Measurements from ENCODE around the gene CMIP. TPM values are rescaled to one million over a fixed set of nuclear protein-coding genes. Genes with fewer than 3 reads are reported as not detected.

CMIP gene
- total RNA-seq, 1 donor from 2014 or later = 27.8 TPM

DNA sequence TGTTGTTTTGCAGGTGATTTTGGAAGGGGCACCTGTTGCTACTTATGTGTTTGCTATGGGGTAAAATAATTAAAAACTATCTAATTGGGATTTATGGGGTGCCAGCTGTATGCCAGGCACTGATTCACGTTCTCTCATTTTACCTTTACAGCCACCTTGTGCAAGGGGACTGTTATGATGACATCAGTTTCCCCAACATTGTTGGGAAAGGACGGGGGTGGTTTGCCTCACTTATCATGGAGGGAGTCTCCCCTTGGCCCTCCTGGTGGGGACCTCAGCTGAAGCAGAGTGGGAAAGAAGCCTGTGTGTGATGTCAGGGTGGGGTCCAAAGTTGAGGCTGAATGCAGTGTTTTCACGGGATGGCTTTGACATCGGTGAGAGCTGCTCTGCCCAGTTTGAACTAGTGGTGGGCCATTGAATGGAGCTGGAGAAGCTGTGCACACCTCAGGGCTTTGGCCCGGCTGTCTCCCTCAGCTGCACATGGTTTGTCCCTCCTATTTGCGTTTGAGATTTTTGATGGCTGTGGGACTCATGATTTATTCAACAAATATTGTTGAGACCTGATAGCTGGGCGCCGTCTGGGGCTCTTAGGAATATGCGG is 36.1 kb downstream of the CMIP start:
- no peak for DNase-seq

DNA sequence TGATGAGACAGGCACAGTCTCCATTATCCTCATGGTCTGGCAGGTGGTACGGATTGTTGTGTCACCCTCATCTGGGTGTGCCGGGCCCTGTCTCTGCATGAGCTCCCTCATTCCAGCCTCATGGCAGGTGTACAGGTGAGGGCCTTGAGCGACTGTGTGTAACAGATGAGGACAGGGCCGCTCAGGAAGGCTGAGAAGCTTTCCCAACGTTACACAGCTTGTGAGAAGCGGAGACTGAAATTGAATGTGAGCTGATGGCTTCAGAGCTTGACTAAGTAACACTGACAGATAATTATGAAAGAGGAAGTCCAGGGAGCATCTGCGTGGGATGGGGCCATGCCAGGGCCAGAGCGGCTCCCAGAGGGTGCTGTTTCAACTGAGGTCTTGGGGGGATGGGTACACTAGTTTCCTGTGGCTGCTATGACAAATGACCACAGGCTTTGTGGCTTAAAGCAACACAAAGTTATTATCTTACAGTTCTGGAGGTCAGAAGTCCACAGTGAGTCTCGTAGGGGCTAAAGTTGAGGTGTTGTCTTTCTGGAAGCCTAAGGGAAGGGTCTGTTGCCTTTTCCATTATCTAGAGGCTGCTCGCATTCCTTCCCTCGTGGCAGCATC is 36.7 kb downstream of the CMIP start:
- DNase-seq = no peak

DNA sequence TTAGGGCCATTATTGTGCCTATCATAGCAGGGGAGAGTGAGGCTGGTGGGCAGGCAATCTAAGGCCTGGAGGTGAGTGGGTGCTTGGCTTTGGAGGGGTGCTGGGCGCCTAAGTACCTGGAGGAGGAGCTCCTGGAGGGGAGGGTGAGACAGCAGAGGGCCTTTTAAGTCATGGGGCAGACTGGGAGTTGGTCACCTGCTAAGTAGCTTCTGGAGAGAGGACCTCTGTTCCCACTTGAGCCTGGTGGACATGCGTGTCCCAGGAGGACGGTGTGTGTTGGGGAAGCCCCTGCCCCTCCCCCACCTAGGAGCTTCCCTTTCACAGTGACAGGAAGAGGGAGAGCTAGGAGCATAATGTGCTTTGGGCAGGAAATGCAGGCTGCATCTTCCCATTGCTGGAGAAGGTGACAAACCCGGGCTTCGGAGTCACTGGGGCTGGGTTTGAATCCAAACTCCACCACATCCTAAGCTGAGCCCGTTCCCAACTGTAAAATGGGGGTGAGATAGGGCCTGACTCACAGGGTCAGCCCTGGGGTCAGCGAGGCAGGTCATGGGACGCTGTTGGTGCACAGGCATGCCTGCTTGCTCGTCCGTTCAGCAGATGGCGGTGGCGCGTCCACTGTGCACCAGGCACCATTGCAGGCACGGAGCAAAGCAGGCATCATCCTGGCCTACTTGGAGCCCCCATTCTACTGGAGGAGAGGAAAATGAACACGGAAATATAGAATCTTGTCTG is 37.9 kb downstream of the CMIP start:
- DNase-seq = no peak

DNA sequence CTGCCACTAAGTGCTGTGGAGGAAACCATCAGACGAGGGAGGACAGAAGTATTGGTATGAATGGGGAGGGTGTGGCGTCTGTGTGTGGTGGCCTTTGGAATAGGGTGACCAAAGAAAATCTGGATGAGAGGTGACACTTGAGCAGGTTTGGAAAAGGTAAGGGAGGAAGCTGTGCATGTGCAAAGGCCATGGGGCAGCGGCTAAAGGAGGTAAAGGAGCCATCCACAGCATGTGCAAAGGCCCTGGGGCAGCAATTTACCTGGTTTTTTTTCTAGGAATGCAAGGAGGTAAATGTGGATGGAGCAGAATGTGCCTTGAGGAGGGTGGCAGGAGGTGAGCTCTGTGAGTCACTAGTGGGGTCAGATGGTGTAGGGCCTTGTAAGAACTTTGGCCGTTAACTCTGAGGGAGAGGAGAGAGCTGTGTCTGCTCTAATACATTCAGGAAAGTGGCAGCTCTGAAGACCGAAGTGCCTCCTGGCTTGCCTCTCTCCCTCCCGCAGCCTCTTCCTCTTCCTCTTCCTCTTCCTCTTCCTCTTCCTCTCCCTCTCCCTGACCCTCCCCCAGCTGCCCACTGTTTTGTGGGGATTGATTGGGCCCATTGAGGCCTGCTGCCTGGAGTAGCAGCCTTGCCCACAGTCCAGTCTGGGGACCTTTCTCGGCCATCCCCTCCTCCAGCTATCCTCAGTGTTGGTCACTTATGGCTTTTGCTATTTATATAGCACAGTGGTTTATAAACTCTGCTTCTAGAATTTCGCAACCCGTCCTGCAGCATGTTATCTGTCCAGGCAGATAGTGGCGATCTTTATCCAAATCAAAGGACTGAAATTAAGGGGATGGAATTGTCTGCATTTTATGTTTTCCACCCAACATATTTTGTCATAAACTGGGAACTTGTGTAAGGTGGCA is 38.7 kb downstream of the CMIP start:
- no peak for DNase-seq

DNA sequence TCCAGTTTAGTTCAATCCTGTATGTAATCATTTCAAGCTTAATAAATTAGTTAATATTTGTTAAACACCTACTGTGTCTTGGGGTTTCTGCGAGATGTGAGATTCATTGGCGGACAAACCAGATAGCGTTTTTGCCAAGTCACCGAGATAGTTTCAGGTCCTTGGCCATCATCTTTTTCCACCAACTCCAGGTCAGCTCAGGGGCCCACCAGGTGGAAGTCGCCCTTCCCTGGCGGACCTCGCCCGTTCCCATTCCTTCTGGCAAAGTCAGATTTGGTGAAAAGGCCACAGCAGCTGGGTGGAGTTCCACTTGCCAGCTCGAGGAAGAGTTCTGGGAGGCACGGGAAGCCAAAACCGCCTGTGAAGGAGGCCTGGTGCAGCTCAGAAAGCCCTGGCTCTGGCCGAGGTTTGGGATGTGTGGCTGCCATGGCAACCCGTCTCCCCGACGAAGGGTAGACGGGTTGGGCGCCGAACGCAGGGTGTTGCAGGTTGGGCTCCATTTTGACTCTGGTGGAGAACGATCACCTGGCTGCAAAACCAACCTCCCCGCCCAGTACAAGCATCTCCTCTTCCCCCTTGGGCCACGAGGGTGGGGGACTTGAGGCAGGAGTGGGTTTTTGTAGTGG is 39.5 kb downstream of the CMIP start:
- DNase-seq = no peak

DNA sequence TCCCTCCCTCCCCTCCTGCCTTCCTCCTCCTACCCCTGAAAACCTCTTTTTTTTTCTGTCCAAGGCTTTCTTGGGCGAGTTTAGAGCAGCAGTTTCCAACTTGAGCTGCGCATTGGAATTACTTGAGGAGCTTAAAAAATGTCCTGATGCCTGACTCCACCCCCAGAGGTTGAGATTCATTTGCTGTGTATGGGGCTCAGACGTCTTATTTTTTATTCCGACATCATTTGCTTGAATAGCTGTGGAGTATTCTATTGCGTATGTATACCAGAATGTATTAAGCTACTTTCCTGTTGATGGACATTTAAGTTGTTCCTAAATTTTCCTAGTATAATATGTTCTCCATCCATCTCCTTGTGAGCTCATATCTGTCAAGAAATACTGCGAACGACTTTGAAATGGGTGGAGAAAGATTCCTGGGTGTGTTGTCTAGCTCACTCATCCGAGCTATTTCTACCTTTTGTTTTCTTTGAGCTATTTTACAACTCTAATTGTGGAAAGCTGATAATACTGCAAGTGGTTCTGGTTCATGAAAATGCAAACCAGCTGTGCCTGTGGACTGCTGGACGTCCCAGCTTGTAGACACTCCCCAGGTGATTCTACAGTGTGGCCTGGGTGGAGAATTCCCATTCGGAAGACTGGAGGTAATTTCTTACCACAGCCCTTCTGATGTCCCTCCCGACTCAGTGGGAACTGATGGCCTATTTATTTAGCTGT is 40.5 kb downstream of the CMIP start:
- DNase-seq = no peak

DNA sequence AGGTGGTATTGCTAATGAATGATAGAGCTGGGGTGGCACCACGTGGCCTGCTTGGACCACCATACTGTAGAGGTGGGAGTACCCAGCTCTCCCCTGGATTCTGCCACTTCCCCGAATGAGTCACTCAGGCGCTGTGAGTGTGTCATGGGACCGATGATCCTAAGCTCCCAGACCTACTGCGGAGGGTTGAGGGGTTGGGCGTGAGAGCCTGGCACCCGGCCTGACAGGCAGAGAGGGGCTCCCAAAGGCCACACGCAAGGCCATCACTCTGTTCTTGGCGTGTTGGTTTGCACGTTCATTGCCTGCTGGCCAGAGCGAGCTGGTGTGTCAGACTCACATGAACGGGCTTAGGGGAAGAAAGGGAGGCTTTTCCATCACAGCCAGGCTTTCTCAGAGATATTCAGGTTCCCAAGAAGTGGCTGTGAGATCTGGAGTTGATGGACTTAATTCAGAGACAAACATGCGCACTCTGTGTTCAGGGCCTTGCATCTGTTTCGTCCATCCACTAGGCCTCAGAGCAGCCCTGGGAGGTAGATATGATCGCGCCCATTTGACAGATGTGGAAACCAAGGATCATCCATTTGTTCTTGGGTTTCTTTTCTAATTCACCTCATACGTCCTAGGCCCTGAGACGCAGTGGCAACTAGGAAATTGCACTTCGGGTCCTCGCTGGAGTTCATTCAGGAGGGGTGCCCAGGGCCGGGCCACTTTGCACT is 41.4 kb downstream of the CMIP start:
- no peak for DNase-seq

DNA sequence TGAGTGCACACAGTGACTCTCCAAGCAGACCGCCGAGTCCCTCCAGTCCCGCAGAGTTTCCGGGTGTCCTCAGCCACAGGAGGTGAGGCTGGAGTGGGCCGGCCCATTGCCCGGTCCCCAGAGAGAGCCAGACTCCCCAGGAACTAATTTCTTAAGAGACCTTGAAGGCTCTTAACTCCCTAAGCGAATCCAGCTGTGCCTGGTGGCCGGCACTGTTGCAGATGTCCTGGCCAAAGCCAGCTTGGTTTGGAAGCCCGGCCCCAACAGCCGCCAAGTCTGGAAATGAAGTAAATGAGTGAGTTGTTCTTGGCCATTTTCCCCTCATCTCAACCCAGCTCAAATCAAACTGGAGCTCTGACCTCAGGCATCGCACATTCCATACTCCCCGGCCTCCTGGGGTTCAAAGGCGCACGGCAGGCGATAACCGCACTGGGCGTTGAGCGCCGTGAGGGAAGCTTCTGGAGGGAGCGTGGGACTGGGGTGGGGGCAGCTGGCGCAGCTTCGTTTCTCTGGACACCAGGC is 42.0 kb downstream of the CMIP start:
- no peak for DNase-seq

DNA sequence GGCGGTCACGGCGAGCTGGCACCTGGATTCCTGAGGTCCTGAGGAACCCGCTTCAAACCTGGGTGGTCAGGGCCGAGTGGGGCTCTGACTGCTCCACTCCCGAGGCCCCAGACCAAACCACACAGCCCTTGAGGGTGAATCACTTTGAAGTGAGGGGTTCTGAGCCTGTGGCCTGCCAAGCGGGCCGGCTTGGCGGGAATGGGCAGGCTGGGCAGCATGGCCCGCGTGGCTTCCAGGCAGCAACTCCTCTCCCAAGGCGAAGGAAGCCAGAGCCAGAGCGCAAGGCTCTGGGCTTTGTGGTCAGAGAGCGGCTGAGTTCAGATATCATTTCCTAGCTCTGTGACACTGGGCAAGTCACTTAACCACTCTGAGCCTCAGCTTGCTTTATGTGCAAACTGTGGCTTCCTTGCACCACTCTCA is 42.7 kb downstream of the CMIP start:
- no peak for DNase-seq

DNA sequence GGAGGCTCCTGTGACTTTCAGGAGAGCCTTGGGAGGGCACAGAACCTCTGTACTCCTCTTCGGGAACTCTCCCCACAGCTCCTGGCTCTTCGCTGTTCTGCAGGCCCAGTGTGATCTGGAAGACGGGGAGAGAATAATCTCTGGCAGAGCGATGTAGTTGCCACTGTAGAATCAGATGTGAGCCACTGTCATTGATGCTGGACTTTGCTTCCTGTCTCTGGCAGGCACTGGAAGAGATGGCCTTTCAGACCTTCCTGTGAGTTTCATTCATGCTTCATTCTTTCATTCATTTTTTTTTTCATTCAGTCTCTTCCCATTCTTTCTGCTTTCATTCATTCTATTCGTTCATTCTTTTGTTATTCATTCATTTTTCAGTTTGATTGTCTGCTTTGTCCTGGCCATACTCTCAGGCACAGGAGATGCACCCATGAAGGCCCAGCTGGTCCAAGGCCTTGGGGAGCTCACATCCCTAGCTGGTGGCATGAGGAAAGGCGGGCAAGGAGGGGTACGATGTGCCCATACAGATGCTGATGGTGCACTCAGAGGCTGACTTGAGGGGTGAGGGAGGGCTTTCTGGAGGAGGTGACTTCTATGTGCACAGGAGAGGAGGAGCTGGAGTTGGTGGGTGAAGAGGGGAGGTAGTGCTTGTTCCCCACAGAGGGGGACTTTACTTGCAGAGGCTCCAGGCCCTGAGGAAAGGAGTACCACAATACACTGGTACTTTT is 44.2 kb downstream of the CMIP start:
- DNase-seq = no peak

DNA sequence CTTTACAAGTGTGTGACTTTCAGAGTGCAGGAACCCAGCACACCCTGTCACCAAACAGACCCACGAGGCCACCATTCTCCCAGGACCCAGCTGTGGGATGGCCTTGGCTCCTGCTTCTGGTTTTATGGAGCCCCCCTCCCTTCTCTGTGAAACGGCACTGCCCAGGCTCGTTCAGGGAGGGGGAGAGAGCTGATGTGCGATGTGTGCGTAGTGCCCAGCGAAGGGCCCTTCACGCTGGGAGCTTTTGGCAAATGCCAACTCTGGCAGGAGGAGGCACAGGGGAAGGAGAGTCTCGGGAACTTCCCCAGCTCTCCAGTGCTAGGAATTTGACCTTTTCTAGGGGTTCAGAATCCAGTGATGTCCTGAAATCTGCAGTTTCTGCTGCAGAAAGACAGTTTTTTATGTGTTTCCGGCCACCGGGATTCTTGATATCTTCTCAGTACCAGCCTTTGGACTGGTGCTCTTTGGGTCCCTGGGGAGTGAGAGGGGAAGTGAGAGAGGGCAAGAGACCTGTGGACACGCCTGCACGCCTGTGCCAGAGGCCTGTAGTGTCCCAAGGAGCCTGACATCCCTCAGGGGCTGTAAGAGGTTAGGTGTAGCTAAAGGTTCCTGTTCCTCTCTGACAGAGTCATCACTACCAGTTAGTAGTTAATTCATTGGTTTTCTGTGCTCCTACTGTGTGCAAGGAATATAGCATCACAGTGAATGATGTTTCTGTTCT is 45.1 kb downstream of the CMIP start:
- DNase-seq = no peak

DNA sequence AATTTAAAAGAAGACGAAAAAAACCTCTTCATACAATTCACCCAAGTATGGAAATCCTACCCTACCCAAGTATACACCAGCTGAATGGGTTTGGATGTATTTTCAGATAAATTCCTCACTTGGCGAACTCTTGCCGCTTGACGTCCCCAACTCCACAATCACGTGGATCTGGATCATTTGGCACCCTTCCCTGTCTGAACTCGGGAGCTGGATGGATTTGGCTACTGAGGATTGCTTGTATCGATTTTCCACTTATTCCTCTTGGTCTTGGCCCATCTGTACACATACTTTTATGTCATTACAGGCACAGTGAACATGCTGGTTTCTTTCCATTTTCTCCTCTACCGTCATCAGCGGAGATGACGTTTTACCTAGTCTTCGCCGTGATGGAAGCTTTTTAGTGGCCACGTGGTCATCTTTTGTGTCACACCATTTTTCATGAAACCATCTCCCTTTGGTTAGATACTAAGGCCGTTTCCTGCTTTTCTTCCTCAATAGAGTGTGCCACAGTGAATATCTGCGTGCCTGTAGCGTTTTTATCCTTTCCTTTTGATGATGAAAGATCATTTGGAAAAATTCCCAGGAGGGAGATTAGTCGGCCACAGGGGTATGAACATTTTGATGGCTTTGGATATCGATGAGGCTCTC is 47.1 kb downstream of the CMIP start:
- peak; percentile 41 for DNase-seq

DNA sequence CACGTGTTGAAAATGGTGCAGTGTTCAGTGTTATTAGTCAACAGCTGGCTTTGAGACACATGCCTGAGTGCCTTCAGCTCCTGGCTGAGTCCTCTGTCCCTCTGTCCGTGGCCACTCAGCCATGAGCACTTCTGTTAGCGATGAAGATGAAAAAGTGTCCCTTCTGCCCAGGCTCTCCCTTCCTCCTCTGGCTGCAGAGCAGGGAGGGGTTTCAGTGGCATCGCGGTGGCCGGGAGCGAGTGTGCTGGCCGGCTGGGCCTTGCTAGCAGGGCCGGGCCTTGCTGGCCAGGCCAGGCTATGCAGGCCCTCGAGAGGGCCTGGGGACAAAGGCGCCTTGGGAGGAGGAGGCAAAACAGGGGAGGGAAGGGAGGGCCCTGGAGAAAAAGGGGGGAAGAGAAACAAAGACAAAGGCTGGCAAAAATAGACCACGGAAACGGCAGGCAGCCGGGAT is 47.7 kb downstream of the CMIP start:
- no peak for DNase-seq

DNA sequence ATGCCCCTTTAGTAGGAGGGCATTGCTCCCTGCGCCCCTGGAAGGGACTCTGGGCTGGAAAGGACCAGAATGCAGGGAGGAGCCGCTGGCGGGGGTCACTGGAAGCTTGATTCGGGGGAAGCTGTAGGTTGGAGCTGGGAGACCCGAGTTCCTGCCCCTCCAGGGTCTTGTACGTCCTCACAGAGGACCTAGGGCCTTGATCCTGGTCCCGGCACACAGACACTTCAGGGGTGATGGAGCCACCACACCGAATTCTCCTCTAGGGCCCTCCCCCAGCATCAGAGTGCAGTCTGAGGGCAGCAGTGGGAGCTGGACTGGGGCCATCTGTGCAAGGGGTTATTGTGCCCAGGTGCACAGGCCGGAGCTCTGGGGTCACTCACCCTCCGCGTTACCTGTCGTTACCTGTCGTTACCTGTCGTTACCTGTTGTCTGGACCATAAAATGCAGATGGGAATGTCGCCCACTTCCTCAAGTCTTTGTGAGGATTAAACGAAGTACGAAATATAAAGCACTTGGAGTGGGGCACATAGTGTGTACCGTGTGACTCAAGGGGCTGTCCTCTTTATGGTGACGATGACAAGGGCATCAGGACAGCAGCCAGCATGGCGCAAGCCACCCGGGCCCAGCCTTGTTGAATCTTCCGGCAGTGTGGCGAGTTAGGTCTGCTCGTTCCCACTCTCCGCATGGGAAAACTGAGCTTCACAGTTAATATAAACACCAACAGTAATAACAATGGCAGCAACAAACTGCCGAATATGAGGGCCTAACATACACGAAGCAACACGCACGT is 48.6 kb downstream of the CMIP start:
- no peak for DNase-seq

DNA sequence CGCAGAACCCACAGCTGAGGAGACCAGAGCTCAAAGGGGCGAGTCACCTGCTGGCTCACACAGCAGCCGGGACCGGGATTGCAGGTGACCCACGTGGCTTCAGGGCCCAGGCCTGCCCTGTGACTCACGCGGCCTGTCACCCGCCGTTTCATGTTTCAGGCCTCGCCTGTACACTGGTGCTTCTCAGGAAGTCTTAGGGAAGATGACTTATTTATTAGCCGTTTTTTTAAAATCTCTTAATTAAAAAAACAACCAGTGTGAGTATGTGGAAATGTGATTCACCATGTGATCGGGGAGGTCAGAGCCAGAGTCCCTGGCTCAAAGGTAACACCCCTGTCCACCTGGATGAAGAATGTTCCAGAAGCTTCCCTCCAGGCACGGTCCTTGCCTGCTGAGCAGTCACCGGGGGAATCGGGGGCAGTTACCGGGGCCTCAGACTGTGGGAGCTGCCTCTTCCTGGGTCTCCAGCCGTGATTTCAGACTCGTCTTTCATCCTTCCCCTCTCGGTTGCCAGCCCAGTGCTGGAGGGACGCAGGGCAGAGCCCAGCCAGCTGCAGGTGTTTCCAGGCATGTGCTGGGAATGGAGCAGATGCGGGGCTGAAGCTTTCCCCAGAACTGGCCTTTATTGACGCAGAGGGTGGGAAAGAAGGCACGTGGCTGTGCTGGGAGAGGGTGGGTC is 49.3 kb downstream of the CMIP start:
- no peak for DNase-seq

DNA sequence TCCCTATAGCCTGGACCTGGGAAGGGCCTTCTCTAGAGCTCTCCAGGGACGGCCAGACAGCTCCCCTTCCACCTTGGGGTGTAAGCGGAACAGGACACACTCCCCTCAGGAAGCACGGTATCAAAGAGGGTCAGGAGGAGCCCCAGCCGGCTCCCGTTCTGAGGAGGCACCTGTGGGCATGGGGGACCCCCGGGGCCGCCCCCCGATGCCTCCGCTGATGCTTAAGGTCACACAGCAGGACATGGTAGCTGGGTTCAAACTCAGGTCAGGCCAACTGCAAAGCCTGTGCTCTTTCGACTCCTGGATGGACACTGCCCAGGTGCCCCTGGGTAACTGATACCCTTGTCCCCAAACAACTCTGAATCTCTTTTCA is 49.8 kb downstream of the CMIP start:
- DNase-seq = no peak

DNA sequence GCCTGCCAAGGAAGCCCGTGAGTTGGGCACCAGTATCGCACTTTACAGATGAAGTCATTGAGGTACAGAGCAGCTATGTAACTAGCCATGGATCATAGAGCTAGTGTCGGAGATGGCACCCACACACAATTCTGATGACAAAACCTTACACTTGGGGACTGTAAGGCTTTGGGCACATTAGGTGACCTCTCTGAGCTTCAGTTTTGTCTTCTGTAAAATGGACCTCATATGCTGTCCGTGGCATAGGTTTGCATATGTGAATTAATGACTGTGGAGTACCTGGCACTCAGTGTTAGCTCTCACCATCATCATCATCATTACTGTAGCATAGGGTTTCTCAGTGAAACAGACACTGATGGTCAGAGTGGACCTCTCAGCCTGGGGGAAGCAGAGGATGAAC is 50.3 kb downstream of the CMIP start:
- DNase-seq = no peak
